GM21515 (cell line): ENCODE measurements around the gene SLC9C2.
"Not testable (repeated sequence)": the region's sequence is repeated elsewhere in the genome, so short reads cannot be mapped to it uniquely, and the experiment has no call there.

Experiments used
- ATAC-seq: cut with Tn5 transposase; IDR thresholded peaks from one replicate; pipeline ENCODE4 v1.9.1; 2021; ENCODE audit not compliant: unreplicated experiment

SLC9C2 gene

DNA sequence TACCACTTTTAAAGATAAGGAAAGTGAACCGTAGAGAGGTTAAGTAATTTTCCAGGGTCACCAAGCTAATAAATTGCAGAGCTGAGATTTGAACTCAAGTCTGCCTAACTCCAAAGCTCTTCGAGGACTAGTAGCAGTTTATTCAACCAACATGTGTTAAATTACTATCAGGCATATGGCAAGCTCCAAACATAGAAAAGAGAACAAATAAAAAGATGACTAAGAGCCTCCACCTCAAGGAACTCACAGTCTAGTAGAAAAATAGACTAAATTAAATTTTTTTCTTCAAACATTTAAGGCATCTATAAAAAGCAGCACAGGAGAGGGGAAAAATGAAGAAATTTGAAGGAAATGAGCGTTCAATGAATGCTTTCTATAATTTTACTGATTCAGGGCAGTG is 22.2 kb downstream of the SLC9C2 start:
- ATAC-seq = no peak

DNA sequence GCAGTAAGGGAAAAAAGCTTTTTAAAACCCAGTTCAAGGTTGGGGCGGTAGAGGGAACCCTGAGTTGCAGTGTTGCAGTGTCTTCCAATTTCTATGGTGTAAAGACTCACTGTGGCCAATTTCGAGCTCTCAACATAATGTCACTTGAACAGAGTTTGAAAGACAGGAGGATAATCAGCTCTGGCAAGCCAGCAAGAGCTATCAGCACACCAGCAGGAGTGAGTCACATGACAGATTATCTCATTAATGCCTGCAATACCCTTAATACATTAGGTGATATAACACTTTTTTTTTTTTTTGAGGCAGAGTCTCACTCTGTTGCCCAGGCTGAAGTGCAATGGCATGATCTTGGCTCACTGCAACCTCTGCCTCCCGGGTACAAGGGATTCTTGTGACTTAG is 22.8 kb downstream of the SLC9C2 start:
- no peak for ATAC-seq

DNA sequence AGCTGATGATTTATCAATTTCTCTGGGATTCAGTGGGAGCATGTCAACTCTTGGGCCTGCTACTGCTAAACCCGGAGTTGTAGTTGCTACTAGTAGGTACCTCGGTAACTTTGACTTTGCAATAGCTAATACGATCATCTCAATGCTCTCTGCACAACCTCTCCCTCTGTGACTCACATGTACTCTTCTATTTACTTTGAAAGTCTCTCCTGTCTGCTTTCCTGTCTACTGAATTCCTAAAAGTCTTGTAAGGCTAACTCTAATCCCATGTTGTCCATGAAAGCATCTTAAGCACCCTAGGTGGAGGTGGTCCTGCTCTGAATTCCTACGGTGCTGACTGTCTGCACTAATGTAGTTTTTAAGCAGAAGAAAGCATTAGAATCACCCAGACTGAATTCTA is 29.3 kb downstream of the SLC9C2 start:
- ATAC-seq = no peak

DNA sequence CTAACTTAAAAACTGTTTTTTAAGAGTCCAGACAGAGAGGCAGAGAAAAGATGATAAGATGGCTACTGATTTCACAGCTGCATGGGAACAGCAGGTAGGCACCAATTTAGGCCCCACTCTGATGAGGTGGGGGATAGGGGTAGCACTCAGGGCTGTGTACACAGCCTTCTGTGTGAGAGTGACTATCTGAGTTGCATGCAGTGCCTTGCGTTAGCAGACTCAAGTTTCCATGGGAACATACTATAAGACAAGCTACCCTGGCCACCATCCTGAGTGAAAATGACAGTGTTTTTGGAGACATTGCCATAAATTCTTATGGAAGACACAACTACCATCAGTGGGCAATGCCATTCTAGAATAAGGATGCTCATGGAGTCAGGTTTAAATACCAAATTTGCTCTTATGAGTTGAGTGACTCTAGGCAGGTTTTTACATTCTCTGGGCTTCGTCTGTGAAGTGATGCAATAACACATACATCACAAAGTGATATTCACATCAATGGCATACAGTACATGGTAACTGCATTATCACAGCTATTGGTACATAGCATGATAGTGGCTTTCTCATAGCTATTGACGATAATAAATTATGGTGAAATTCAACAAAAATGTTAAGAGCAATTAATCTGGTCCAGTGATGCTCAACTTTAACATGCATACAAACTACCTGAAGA is 30.5 kb downstream of the SLC9C2 start:
- ATAC-seq = no peak

DNA sequence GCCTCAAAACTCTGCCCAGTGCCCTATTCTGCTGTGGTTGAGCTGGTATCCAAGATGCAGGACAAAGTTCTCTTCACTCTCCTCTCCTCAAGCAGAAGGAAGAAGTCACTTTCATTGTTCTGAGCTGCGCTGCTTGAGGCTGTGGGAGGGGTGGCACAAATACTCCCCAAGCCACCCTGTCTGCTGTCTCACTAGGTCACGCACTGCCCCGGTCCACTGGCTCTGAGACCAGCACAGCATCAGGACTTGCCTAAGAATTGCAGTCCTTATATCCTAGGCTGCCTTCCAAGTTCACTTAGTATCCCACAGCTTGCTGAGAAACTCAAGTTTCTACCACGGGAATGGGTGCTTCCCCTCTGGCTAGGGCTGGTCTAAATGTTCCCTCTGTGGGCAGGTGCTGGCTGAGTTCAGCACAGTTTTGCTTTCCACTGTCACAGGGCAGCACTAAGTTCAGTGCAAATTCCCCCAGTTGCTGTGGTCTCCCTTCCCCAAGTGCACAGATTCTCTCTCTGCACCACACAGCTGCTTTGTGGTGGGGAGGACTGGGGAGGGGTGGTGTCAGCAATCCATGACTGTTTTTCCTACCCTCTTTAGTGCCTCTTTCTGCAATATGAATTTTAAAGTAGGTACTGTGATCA is 32.4 kb downstream of the SLC9C2 start:
- no peak for ATAC-seq

DNA sequence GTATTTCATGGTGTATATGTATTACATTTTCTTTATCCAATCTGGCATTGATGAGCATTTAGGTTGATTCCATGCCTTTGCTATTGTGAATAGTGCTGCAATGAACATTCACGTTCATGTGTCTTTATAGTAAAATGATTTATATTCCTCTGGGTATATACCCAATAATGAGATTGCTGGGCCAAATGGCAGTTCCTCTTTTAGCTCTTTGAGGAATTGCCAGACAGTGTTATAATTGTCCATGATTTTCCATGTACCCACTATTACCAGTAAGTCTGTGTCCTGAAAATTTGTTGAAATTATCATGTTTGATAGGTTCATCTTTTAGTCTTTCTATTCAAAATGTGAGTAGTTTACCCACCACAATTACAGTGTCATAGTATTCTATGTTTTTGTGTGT is 34.4 kb downstream of the SLC9C2 start:
- no peak for ATAC-seq

DNA sequence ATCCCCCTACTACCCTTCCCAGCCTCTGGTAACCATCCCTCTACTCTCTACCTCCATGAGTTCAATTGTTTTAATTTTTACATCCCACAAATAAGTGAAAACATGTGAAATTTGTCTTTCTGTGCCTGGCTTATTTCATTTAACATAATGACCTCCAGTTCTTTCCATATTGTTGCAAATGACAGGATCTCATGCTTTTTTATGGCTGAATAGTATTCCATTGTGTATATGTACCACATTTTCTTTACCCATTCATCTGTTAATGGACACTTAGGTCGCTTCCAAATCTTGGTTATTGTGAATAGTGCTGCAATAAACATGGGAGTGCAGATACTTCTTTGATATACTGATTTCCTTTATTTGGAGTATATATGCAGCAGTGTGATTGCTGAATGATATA is 39.0 kb downstream of the SLC9C2 start:
- not testable (repeated sequence) for ATAC-seq

DNA sequence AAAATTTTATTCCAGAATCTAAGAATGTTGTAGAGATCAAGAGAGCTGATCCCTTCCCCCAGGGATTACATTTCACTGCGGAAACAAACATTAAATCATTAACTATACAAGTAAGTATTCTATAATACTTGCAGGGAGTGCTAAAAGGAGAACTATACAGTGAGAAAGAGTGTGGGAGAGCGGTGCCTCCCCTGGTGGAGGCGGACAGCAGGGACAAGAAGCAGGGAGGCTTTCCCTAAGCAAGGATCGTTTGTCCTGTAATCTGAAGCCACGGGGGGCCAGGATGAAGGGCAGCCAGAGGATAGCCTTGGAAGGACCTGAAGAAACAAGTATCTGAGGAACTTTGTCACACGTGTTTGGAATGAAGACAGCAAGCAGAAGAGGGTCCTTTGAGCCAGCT is 40.1 kb downstream of the SLC9C2 start:
- no peak for ATAC-seq

DNA sequence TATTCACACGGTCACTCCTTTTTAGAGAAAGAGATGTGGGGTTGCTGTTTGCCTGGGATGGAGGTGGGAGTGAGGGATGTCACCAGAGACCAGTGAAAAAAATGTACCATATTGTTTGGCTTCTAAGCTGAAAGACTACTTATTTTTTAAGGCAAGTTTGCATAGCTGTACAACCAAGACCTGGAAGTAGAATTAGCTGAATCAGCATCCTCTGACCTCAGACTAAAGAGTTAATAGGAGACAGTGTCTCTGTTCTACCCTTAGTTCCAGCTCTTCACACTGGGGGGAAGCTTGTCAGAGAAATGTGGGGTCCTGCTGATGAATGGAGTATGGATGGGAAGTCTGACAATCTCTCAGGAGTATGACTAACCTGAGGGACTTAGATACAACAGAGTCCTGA is 41.6 kb downstream of the SLC9C2 start:
- no peak for ATAC-seq

DNA sequence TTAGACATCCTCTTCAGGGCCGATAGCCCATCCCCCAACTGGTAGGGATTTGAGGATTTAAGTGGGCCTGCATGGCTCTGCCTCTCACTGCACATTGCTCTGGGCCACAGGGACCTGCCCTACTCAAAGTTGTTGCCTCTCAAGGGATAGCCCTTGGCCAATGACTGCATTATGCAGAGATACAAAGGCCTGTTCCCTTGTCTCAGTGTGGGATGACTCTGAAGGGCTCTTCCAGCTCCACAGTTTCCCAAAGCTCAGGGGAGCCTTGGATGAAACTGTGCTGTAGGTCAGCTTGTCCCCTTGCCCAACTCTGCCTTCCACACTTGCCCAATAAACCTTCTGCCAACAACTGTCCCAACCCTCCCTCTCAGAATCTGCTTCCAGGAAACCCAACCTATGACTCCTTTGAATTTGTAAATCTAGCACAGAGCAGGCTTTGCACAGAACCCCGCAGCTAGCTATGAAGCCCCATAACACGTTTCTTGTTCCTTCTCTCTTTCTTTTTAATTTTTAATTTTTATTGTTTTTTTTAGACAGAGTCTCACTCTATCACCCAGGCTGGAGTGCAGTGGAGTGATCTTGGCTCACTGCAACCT is 42.5 kb downstream of the SLC9C2 start:
- no peak for ATAC-seq

DNA sequence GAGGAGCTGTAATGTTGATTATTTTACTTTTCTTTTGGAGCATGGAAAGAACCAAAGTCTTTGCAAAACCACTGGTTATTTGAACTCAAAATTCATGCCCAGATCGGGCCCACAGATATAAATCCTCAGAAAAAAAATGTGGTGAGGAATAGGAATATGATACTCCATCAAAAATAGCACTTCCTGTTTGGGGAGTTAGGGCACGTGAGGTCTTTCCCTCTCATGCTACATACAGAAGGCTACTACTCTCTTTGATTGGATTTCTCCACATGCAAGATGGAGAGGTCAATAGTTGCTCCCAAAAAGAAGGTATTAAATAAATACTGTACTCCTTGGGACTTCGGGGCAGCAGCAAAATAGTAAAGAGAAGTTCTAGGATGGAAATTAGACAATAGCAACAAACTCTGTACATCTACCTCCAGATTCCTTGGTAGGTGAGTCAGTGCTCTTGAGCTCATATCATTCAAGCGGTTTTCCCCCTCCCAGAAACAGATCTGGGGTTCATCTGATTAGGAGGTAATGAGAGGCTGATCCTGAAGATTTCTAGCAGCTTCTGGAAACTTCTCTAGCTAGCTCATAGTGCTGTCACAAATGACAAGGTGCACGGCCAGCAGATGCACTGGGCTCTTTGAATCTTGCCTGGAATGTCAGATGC is 47.1 kb downstream of the SLC9C2 start:
- no peak for ATAC-seq

DNA sequence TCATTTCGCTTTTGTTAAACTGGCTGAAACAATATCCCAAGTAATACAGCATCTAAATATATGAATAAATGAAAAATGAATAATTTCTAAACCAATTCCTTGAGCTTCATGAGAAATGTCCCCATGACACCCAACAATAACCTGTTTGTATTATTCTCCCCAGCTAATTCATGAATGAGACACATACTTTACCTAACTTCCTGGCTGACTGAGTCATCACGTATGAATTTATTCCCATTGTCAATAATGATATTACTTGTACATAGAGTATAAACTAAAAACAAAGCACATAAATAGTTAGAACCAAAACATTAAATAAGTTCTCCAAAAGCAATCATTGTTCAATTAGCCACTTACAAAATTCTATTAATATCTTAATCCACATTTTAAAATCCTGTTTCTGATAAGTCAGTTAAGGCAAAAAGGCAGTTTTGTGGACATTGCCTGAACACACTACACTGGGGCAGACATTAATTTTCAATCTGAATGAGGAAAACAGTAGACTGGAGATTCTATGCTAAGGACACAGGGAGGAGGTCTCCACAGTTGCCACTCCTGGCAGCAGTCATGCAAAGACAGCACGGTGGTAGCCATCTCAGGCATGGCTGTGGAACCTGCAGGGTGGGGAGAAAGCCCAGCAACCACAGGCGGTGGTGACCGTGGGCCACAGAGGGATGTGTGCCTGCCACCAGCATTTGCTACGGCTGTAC is 48.2 kb downstream of the SLC9C2 start:
- no peak for ATAC-seq

DNA sequence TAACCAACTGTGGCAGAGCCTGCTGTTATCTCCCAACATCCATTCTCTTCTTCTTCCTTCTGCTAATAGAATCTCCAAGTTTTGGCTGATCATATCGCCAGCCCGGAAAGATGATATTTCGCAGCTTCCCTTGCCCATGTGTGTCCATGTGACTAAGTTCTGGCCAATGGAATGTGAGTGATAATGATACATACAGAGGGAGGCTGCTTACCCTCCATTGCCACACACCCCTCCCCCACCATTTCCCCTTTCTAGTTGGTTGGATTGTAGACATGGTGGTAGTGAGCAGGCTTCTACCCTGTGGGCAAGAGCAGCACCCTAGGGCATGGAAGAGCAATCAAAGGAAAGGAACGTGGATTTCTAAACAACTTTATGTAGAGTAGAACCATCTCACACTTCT is 48.8 kb downstream of the SLC9C2 start:
- no peak for ATAC-seq

DNA sequence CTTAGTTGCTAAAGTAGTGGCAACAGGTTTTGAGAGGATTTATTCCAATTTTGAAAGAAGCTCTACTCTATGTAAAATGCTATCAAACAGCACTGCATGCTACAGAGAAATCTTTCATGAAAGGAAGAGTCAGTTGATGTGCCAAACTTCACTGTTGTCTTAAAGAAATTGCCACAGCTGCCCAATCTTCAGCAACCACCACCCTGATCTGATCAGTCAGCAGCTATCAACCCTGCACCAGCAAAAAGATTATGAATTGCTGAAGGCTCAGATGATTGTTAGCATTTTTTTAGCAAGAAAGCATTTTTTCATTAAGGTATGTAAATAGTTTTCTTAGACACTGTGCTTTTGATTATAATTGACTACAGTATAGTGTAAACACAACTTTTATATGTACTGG is 49.6 kb downstream of the SLC9C2 start:
- no peak for ATAC-seq

DNA sequence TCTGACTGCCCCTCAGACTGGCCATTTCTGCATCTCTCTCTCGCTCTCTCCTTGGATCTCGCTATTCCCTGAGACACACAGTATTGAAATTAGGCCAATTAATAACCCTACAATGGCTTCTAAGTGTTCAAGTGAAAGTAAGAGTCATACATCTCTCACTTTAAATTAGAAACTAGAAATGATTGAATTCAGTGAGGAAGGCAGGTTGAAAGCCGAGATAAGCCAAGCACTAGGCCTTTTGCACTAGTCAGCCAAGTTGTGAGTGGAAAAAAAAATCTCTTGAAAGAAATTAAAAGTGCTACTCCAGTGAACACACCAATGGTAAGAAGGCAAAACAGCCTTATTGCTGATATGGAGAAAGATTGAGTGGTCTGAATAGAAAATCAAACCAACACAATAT is 51.2 kb downstream of the SLC9C2 start:
- no peak for ATAC-seq

DNA sequence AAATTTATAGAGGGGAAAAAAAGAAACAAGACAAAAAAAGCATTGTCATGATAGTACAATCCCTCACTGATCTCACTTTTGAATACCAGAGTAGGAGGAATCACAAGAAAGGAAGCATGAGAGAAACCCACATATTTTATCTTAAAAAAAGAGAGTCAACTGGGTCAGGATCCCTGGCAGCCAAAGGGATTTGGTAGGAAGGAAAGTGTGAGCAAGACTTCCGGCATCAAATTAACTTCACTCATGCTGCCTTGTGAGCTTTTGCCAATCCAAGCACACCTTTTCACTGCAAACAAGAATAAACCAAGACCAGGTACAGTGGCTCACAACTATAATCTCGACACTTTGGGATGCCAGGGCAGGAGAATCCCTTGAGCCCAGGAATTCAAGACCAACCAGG is 53.1 kb downstream of the SLC9C2 start:
- no peak for ATAC-seq

DNA sequence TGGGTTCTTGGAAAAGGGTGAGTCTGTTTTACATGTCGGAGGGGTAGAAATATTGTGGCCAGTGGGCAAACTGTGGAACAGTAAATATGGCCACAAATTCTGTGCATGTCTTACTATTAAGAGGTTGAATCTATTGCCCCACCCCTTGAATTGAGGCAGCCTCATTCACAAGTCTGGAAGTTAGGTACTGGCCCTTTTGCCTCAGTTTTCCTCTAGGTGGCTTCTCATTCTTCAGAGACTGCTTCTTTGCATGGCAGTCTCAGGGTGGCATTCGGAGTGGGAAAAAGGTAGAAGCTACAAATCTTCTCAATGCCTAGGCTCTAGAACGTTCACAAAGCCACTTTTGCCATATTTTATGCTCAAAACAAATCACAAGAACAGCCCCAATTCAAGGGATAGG is 57.2 kb downstream of the SLC9C2 start:
- ATAC-seq = no peak

DNA sequence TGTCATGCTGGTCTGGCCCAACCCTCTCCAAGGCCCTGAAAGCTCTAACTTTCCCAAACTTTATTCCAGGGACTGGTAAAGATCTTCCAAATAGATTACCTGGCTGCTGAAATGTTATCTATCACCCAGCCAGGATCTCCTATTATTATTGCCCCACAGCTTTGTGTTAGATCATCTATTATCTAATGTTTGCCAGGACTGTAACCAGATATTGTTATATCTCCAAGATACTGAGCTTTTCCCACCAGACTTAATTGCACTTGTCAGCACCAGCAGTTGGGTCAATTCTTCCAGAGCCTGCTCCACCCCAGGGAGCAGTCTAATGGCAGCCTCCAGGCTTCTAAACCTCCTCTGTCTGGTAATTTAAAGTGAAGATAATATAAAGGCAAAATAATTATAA is 66.6 kb downstream of the SLC9C2 start:
- no peak for ATAC-seq

DNA sequence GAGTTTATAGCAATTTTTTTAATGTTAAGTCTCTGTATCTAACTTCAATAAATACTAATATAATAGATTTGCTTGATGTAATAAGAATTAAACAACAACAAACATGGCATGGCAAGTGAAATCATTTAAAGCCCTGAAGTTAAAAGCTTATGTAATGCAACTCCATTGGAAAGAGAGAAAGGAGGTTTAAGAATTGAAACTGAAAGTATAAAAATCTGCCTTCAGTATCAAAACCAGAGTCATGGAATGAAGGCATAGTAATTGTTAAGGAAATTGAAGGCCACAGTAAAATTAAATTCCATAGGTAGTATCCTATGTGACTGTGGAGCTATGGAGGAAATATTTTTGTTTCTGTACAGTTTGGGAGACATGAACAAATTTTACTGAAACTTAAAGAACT is 70.6 kb downstream of the SLC9C2 start:
- no peak for ATAC-seq

DNA sequence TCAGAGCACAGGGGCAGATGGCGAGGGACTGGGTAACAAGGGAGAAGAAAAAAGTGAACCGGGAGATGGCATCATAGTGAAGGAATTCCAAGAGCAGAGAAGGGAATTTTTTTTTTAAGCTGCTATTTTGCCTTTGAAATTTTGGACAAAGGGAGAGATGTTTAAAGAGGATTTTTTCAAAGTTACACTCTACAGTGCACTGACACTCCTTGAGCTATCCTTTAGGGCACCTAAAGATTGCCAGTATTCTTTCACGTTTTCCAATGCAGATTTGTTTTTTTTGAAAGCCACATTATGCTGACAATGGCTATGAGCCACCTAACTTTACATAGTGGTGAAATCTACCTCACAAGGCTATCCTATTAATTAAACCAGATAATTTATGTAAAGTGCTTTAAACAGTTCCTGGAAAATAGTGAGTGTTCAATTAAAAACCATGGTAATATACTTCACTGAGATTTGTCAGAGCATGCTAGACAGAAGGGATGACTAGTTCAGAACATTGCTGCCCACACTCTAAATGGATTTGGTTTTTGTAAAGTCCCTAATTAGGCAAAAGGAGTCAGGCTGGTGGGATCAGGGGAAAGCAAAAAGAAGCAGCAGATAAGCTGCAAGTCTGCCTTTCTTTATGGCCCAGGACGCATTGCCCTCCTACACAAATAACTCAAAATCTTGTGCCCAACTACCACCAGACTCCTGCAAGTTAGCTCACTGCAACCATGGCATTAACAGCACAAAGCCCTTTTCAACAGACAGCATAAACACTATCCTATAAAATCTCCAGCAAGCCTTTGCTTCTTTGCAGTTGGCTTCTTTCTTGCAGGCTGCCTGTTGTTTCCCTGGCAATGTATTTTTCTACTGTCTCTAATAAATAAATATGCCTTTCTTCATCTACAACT is 71.8 kb downstream of the SLC9C2 start:
- ATAC-seq = no peak

DNA sequence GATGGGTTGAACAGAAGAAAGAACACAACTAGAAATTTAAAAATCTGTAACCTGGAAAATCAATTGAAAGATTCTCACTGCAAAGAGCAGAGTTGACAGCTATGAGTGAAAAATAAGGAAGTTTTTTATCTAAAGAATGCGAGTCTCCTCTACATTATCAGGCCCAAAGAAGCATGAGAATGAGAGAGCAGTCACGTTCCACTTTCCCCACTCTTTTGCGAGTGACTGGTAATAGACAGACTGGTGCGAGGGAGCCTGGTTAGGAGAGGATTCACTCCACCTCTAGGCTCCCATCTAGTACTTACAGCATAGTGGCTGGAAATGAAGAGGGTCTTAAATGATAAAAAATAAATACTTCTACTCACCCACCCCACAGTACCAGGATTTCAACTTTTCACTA is 73.8 kb downstream of the SLC9C2 start:
- no peak for ATAC-seq
